ENCODE measurements around the gene EFHC1.

GRCh38 chr6:52418606-52419005 lies 1.5 kb upstream of the EFHC1 start:
- no peak for TF ChIP-seq CTCF (conservative IDR thresholded peaks at IDR 0.05; ENCODE audit: low read depth in 2 of 2)
- no peak for TF ChIP-seq CREB1 (CRISPR knock-in tag; IDR thresholded peaks at IDR 0.05; ENCODE audit: low read depth)
- no peak for TF ChIP-seq ETS1 (IDR thresholded peaks at IDR 0.05)
- no peak for TF ChIP-seq EZH2 (IDR thresholded peaks at IDR 0.05; ENCODE audit: low read depth, unreplicated experiment)

Measured in GM23338 (cell line).